PC-9 (cell line): ENCODE measurements around the gene RIMS1. TPM values are rescaled to one million over a fixed set of nuclear protein-coding genes. Genes with fewer than 3 reads are reported as not detected.

ENCODE experiments used
- BruUV-seq: library from RNA; stranded (reverse); fragments of 400-500 nt; replicated peaks from 2 replicates; lab custom pipeline; 2021; lab: Mats Ljungman, UMichigan
- CTCF ChIA-PET: fragments of 300-600 bp; sonication (Branson Sonifier 250); formaldehyde crosslinking; loops from one replicate; lab custom pipeline; 2022; ENCODE audit warnings: antibody characterized with exemption; lab: Charles Lee
- POLR2A ChIA-PET: fragments of 300-600 bp; sonication (Branson Sonifier 250); formaldehyde crosslinking; loops from one replicate; lab custom pipeline; 2022; ENCODE audit warnings: antibody characterized with exemption; ENCODE audit not compliant: unreplicated experiment; lab: Charles Lee
- DNase-seq, 2 experiments: peaks; one replicate each; pipeline versions ENCODE4 v3.0.0 to v3.0.0-alpha.2; 2015 to 2022; ENCODE audit warnings: mixed read lengths in 1 of 2
- H2AFZ ChIP-seq: fragments of 200-600 bp; sonication (generic); 2 replicates; pipeline ENCODE4 v1.8.1; 2017; ENCODE audit warnings: antibody characterized with exemption
- H3F3A ChIP-seq: fragments of 200-600 bp; sonication (generic); 2 replicates; pipeline ENCODE4 v1.8.1; 2017; ENCODE audit warnings: antibody characterized with exemption, mild to moderate bottlenecking, low read depth; ENCODE audit not compliant: insufficient read depth
- H3K27ac ChIP-seq: fragments of 200-600 bp; sonication (generic); 2 replicates; pipeline ENCODE4 v1.6.1; 2016; ENCODE audit warnings: mixed run types
- H3K27me3 ChIP-seq: fragments of 200-600 bp; sonication (generic); 2 replicates; pipeline ENCODE4 v1.6.1; 2016; ENCODE audit warnings: low read depth, mixed run types; ENCODE audit not compliant: insufficient read depth
- H3K36me3 ChIP-seq: fragments of 200-600 bp; sonication (generic); 2 replicates; pipeline ENCODE4 v1.6.1; 2016; ENCODE audit warnings: low read depth, mixed run types
- H3K4me1 ChIP-seq: fragments of 200-600 bp; sonication (generic); replicated peaks from 2 replicates; pipeline ENCODE4 v1.6.1; 2016; ENCODE audit warnings: mixed run types; ENCODE audit not compliant: insufficient read depth
- H3K4me2 ChIP-seq: fragments of 200-600 bp; sonication (generic); 2 replicates; pipeline ENCODE4 v1.6.1; 2017; ENCODE audit warnings: mixed run types
- H3K4me3 ChIP-seq: fragments of 200-600 bp; sonication (generic); 2 replicates; pipeline ENCODE4 v1.6.1; 2016; ENCODE audit warnings: mixed run types
- H3K79me2 ChIP-seq: fragments of 200-600 bp; sonication (generic); 2 replicates; pipeline ENCODE4 v1.6.1; 2017; ENCODE audit warnings: low read depth, mixed run types
- H3K9me2 ChIP-seq: fragments of 200-600 bp; sonication (generic); 2 replicates; pipeline ENCODE4 v1.8.1; 2017; ENCODE audit warnings: mild to moderate bottlenecking; ENCODE audit not compliant: insufficient read depth
- H3K9me3 ChIP-seq: fragments of 200-600 bp; sonication (generic); 2 replicates; pipeline ENCODE4 v1.8.1; 2016; ENCODE audit warnings: low read depth; ENCODE audit not compliant: insufficient read depth
- H4K20me1 ChIP-seq: fragments of 200-600 bp; sonication (generic); 2 replicates; pipeline ENCODE4 v1.8.1; 2017; ENCODE audit not compliant: insufficient read depth
- EZH2 ChIP-seq: fragments of 200-600 bp; sonication (generic); IDR thresholded peaks from 2 replicates; pipeline ENCODE4 v1.8.0; 2017; ENCODE audit warnings: antibody characterized with exemption, low read depth
- intact Hi-C: fragments of 100-400 bp; cut with micrococcal nuclease; formaldehyde crosslinking; loops from one replicate; pipeline ENCODE4 v1.10.0; 2022; ENCODE audit not compliant: unreplicated experiment
- total RNA-seq: library from RNA; stranded (reverse); gene quantifications from 2 replicates; pipeline ENCODE4 v1.2.3, GENCODE V29; 2021
- TF ChIP-seq, protein P1 (sequence below): fragments of 200-600 bp; sonication (generic); conservative IDR thresholded peaks from 2 replicates; pipeline ENCODE4 v1.6.1; 2017; ENCODE audit warnings: mixed run types, antibody characterized with exemption, mild to moderate bottlenecking, moderate library complexity

The RIMS1 gene
- total RNA-seq, 1 experiment from 2014 or later = not detected

DNA sequence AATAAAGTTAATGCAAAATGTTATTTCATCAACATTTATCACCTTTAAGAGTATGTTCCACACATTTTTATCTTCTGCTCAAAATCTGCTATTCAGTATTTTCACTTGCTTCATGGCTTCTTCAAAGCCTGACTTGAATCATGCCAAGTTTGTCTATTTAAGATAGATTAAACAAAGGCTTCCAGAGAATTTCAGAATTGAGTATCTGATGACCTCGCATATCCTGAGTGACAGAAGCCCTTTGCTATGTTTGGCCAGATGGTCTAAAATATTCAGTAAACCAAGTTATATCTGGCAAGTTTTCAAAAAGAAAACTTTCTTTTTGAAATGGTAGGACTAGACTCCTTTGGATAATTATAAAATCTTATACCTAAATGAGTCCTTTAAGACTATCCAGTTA, 386.6 kb downstream of the RIMS1 start:
- no peak overlapping the region for H2AFZ ChIP-seq
- intact Hi-C loops = no loop called here
- POLR2A ChIA-PET = no interaction called here
- no peak overlapping the region for H3K4me2 ChIP-seq
- H4K20me1 ChIP-seq = no peaks in the 10 kb centered on the region
- no peak overlapping the region for H3K4me3 ChIP-seq
- TF ChIP-seq, protein P1, sequence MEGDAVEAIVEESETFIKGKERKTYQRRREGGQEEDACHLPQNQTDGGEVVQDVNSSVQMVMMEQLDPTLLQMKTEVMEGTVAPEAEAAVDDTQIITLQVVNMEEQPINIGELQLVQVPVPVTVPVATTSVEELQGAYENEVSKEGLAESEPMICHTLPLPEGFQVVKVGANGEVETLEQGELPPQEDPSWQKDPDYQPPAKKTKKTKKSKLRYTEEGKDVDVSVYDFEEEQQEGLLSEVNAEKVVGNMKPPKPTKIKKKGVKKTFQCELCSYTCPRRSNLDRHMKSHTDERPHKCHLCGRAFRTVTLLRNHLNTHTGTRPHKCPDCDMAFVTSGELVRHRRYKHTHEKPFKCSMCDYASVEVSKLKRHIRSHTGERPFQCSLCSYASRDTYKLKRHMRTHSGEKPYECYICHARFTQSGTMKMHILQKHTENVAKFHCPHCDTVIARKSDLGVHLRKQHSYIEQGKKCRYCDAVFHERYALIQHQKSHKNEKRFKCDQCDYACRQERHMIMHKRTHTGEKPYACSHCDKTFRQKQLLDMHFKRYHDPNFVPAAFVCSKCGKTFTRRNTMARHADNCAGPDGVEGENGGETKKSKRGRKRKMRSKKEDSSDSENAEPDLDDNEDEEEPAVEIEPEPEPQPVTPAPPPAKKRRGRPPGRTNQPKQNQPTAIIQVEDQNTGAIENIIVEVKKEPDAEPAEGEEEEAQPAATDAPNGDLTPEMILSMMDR = no peak
- no peaks in the 10 kb centered on the region for H3K27me3 ChIP-seq
- no peaks in the 10 kb centered on the region for H3K9me3 ChIP-seq
- no peaks in the 10 kb centered on the region for H3K36me3 ChIP-seq
- no peaks in the 10 kb centered on the region for H3K9me2 ChIP-seq
- DNase-seq = no peak
- no peaks in the 10 kb centered on the region for H3K79me2 ChIP-seq
- H3K27ac ChIP-seq = no peak overlapping the region
- BruUV-seq = no TSS peak
- H3K4me1 ChIP-seq = no peaks in the 10 kb centered on the region
- no peaks in the 10 kb centered on the region for H3F3A ChIP-seq
- CTCF ChIA-PET = no interaction called here

DNA sequence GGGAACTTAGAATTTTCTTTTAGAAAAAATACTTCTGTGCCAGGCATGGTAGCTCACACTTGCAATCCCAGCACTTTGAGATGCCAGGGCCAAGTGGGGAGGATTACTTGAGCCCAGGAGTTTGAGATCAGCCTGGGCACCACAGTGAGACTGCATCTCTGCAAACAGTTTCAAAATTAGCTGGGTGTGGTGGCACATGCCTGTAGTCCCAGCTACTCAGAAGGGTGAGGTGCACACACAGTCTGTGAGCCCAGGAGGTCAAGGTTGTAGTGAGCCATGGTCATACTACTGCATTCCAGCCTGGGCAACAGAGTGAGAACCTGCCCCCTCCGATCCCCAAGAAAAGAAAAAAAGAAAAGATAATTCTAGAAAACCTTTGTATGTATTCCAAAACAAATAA, 389.5 kb downstream of the RIMS1 start:
- H3K27me3 ChIP-seq = no peaks in the 10 kb centered on the region
- no peak overlapping the region for H3K4me3 ChIP-seq
- ChIA-PET CTCF (no interaction called here), POLR2A (no interaction called here)
- no peaks in the 10 kb centered on the region for H3K9me3 ChIP-seq
- no peak overlapping the region for H3K4me2 ChIP-seq
- no TSS peak for BruUV-seq
- H4K20me1 ChIP-seq = no peaks in the 10 kb centered on the region
- intact Hi-C loops = no loop called here
- no peak overlapping the region for H2AFZ ChIP-seq
- no peaks in the 10 kb centered on the region for H3F3A ChIP-seq
- no peak for DNase-seq
- H3K79me2 ChIP-seq = no peaks in the 10 kb centered on the region
- no peak overlapping the region for H3K27ac ChIP-seq
- H3K4me1 ChIP-seq = no peaks in the 10 kb centered on the region
- H3K36me3 ChIP-seq = no peaks in the 10 kb centered on the region
- H3K9me2 ChIP-seq = no peaks in the 10 kb centered on the region
- TF ChIP-seq, protein P1 = no peak

DNA sequence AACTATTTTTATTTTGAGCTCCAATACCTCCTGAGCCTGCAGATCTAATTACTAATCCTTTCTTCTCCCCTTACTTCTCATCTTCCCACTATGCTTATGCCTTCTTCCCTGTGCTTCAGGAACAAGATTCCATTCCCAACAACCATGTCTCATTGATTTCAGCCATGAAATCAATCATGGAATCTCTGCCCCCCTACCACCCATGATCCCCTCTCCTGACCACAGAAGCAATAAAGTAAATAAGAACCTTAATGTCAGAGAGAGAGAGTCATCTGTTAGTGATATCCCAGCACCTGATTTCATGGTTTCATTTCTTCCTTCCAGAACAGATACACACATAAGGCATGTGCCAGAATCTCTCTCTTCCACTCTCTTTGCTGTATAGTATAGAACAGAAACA, 395.9 kb downstream of the RIMS1 start:
- no peaks in the 10 kb centered on the region for H4K20me1 ChIP-seq
- TF ChIP-seq EZH2 = no peak
- TF ChIP-seq, protein P1 = no peak
- H3K9me2 ChIP-seq = no peaks in the 10 kb centered on the region
- intact Hi-C loops = no loop called here
- CTCF ChIA-PET = no interaction called here
- H3K4me2 ChIP-seq = no peak overlapping the region
- H3K27ac ChIP-seq = no peak overlapping the region
- H3K4me3 ChIP-seq = no peak overlapping the region
- H3K4me1 ChIP-seq = no peaks in the 10 kb centered on the region
- H3K79me2 ChIP-seq = no peaks in the 10 kb centered on the region
- no peaks in the 10 kb centered on the region for H3K36me3 ChIP-seq
- POLR2A ChIA-PET = no interaction called here
- no TSS peak for BruUV-seq
- no peaks in the 10 kb centered on the region for H3K9me3 ChIP-seq
- no peak overlapping the region for H2AFZ ChIP-seq
- no peaks in the 10 kb centered on the region for H3F3A ChIP-seq
- DNase-seq = no peak
- H3K27me3 ChIP-seq = no peaks in the 10 kb centered on the region
